Hippocampal formation (tissue), 2 donors: ENCODE measurements around the gene CYLD.

Source experiments
- DNase-seq, 2 donors: peaks; one replicate each; lab custom pipeline; 2025; lab: John Stamatoyannopoulos, UW

Gene CYLD

GRCh38 chr16:50741781-50742575, at the start of gene CYLD:
TSS of gene CYLD (plus strand) at chr16:50742086. CDS start at chr16:50749699, 7,613 bp downstream.
- DNase-seq, result peak; percentile 99 to 100

- DNase-seq, result no peak
Measured at GRCh38 chr16:50692644-50692998, 49.3 kb upstream of the CYLD start.

- DNase-seq, result no peak
Measured at GRCh38 chr16:50692999-50693781, 48.7 kb upstream of the CYLD start, which contains the start of gene NOD2. TSS of gene NOD2 (plus strand) at chr16:50693606. CDS start at chr16:50699496, 5,890 bp downstream.

GRCh38 chr16:50694206-50694605, 47.7 kb upstream of the CYLD start:
- no peak for DNase-seq

- peak in 1 of 2 donors; percentile 14 for DNase-seq
Measured at GRCh38 chr16:50695017-50696000, 46.6 kb upstream of the CYLD start.

GRCh38 chr16:50696126-50696525, 45.8 kb upstream of the CYLD start:
- DNase-seq, result no peak

- DNase-seq, result no peak
Measured at GRCh38 chr16:50696575-50697420, 45.1 kb upstream of the CYLD start.

GRCh38 chr16:50697421-50697715, 44.5 kb upstream of the CYLD start:
- DNase-seq, result no peak

- DNase-seq, result peak in 1 of 2 donors; percentile 43
Measured at GRCh38 chr16:50697881-50698767, 43.8 kb upstream of the CYLD start.

GRCh38 chr16:50699326-50700159, 42.3 kb upstream of the CYLD start:
- no peak for DNase-seq

GRCh38 chr16:50702725-50703124, 39.2 kb upstream of the CYLD start:
- no peak for DNase-seq

GRCh38 chr16:50704245-50704644, 37.6 kb upstream of the CYLD start:
- DNase-seq, result no peak

- no peak for DNase-seq
Measured at GRCh38 chr16:50705436-50706110, 36.3 kb upstream of the CYLD start.

- DNase-seq, result no peak
Measured at GRCh38 chr16:50706250-50706649, 35.6 kb upstream of the CYLD start.

GRCh38 chr16:50708373-50709060, 33.4 kb upstream of the CYLD start:
- DNase-seq, result no peak

- DNase-seq, result peak; percentile 9 to 10
Measured at GRCh38 chr16:50709061-50709684, 32.7 kb upstream of the CYLD start.

GRCh38 chr16:50709980-50710379, 31.9 kb upstream of the CYLD start:
- DNase-seq, result no peak

GRCh38 chr16:50711040-50711439, 30.8 kb upstream of the CYLD start:
- no peak for DNase-seq
